GM19467 (cell line): ENCODE measurements around the gene TUBB3.

Experiments used
- ATAC-seq: cut with Tn5 transposase; IDR thresholded peaks from one replicate; pipeline ENCODE4 v1.9.1; 2021; ENCODE audit warnings: mild to moderate bottlenecking, moderate library complexity; ENCODE audit not compliant: unreplicated experiment

TUBB3 gene

DNA sequence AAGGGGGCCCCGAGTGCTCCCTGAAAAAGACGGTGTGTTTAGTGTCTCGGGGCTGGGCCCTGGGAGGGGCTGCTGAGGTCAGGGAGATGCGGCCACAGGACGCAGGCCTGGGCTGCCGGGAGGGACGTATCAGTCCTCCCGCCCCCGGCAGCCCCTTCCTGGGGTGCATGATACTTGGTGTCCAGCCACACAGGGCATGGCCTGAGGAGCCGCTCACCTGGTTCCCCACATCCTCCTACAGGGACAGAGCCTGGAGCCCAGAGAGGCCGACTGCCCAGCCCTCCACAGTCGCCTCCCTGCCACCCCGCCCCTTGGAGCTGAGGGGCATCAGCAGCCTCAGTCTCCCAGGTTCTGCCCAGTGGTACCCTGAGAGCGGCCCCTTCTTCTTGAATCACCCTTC lies 13.4 kb downstream of the TUBB3 start:
- no peak for ATAC-seq

DNA sequence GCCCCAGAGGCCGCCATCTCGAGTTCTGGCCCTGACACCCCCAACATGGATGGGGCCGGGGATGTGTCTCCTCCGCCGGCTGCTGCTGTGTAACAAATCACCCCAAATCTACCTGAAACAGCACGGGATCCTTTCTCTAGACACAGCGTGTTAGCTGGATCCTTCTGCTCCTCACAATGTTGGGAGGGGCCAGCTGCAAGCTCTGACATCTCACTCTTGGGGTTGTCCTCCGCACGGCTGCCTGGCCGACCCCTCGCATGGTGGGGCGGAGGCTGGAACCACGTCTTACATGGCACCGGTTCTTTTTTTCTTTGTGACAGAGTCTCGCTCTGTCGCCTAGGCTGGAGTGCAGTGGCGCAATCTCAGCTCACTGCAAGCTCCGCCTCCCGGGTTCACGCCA lies 13.8 kb downstream of the TUBB3 start:
- no peak for ATAC-seq

DNA sequence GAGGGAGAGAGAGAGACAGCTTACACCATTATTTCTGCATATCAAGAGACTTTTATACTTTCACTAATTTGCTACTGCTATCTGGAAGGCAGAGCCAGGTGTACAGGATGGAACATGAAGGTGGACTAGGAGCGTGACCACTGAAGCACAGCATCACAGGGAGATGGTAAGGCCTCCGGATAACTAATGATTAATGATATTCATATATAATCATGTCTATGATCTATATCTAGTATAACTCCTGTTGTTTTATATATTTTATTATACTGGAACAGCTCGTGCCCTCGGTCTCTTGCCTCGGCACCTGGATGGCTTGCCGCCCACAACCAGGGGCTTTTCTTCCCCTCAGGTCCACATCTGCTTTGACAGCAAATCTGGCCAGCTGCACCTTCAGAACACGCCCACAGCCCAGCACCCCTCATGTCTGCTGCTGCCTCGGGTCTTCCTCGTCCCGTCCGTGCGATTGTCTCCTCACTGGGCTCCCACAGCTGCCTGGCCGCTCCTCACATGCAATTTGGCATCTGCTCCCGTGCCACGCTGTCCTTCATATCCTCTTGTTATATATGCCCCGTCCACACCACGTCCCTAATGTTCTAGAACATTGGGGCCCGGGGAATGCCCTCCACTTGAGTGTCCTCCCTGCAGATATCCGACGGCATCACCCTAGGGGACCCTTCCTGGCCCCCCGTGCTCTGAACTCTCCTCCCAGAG lies 15.2 kb downstream of the TUBB3 start:
- no peak for ATAC-seq

DNA sequence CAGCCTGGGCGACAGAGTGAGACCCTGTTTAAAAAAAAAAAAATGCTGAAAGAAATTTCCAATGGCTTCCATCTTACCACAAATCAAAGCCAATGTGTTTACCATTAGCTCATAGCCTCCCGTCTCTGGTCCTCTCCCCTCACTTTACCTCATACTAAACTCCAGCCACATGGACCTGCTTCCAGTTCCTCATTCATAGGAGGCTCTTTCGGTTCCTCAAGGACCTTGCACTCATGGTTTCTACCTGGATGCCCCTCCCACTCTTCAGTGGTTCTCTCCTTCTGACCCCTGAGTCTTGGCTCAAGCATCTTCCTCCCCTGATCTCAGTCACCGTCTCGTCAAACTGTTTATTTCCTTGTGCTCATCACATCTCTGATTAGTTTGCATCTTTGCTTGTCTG lies 21.6 kb downstream of the TUBB3 start:
- no peak for ATAC-seq

DNA sequence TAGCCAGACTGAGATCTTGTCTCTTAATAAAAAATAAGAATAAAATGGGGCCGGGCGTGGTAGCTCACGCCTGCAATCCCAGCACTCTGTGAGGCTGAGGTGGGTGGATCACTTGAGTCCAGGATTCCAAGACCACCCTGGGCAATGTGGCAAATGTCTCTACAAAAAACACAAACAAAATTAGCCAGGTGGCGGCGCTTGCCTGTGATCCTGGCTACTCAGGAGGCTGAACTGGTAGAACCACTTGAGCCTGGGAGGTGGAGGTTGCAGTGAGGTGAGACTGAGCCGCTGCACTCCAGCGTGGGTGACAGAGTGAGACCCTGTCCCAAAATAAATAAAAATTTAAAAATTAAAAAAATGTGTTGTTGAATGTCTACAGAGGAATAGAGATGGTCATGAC lies 22.5 kb downstream of the TUBB3 start:
- ATAC-seq, result no peak

DNA sequence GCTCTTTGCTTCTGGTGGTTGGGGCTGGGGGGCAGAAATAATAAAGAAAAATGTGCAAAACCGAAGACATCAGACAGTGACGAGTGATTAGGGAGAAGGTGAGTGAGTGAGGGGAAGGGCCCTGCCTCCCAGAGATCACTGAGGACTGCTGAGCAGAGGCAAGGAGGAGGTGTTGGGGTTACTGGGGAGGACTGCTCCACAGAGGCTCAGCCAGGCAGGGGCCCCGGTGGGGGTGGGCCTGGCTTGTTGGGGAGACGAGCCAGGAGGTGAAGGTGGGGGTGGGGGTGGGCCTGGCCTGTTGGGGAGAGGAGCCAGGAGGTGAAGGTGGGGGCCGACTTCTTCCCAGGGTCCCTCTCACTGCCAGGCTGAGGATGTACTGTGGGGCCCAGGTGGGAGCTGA lies 23.4 kb downstream of the TUBB3 start:
- ATAC-seq, result no peak

DNA sequence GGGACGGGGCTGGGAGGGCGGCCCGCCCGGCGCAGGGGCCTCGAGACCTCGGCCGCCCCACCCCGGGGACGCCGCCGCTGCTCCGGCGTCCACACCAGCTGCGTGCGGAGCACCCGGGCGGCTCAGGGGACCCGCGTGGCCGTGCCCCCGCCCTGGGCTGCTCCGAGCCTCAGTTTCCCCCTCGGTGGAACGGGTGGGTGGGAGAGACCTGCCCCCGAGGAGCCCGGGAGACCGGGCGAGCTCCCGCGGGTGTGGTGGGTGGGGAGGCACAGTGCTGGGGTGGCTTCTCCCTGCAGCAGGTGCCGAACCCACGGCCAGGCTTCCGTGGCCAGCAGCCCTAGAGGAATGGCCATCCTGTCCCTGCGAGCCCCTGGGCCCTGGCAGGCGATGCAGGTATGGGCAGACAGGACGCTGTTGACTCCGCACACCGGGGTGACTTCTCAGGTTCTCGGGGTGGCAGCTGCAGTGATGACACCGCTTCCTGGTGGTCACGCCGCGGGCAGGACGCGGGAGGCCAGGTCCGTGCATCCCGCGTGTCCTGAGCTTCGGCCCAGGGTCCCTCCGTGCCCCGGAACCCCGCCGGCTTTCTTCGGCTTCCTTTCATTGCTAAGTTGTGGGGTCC lies 26.1 kb downstream of the TUBB3 start:
- no peak for ATAC-seq

DNA sequence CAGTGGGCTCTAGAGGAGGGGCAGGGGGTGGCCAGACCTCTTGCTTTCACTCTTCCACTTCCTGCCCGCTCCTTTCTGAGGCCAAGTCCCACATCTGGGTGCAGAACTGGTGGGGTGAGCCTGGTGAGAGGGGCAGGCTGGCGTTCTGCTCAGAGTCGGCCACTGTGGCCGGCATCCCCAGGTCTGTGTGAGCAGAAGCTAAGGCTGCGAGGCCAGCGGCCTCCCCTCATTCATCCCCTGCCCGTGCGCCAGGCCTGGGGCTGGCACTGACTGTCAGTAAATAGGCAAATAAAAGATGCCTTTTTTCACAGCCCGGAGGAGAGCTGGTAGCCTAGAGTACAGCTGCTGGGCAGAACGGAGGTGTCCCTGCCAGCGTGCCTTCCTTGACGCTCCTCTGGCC lies 26.6 kb downstream of the TUBB3 start:
- ATAC-seq, result no peak

DNA sequence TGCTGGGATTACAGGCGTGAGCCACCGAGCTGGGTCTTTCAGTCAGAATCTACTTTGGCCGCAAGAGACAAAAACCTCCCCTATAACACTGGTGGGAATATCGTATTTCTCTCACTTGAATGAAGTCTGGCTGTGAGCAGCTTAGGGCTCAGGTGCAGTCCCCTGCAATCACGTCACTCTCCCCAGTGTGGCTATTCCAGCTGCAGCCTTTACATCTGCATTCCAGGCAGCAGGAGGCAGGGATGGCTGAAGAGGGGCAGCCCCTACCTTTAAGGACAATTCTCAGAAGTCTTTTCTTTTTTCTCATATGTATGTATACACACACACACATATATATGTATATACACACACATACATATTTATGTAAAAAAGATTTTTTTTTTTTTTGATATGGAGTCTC lies 28.4 kb downstream of the TUBB3 start:
- ATAC-seq, result no peak

DNA sequence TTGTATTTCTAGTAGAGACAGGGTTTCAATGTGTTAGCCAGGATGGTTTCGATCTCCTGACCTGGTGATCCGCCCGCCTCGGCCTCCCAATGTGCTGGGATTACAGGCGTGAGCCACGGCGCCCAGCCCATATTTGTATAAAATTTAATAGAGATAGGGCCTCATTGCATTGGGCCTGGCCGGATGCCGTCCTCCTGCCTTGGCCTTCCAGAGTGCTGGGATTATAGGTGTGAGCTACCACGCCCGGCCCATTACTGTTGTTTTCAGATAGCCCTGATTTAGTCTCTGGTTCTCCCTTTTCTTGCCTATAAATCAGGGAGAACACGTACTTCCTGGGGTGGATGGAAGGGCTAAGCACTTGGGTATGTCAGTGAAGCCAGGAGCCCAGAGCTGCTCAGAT lies 28.9 kb downstream of the TUBB3 start:
- ATAC-seq, result no peak

DNA sequence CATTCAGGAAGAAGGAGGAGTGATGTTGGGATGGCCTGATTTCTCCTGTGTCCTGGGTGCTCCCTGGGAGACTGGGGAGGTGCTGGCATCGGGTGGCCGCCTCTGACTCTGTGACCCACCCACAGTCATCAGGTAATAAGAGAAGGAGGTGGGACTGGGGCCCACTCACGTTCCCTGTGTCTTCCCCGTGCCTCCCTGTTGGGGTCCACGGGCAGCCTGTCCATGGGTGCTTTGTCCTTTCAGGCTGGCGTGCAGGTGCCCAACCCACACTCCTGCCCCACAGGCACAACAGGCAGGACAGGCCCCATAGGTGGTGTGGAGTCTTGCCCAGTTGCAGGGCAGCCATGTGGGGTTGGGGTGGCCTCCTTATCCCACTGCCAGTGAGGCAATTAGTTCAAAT lies 29.4 kb downstream of the TUBB3 start:
- ATAC-seq, result no peak

DNA sequence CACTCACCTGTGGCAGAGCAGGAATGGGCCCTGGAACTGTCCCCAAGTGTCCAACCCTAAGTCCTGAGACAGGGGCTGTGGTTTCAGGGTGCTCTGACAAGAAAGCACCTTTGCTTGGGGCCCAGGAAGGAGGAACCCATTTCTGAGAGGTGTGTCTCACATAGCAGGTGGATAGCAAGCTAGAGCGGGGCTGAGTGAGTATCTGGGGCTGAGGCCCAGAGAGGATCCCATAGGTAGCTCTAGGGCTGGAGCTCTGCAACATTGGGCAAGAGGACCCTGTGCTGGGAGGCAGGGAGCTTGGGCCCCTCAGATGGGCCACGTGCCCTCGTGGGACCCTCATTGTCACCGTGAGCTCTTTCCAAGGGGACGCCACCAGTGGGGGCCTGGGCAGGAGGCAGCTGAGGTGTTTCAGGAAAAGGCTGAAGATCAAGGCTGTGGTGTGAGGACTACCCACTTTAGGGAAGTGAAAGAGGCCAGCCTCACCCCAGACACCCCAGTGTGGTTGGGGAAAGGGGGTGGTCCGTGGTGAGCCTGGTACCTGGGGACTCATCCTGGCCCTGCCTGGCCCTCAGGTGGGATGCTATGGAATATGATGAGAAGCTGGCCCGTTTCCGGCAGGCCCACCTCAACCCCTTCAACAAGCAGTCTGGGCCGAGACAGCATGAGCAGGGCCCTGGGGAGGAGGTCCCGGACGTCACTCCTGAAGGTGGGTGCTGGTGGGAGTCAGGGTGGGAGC lies 30.7 kb downstream of the TUBB3 start:
- peak; percentile 50 for ATAC-seq

DNA sequence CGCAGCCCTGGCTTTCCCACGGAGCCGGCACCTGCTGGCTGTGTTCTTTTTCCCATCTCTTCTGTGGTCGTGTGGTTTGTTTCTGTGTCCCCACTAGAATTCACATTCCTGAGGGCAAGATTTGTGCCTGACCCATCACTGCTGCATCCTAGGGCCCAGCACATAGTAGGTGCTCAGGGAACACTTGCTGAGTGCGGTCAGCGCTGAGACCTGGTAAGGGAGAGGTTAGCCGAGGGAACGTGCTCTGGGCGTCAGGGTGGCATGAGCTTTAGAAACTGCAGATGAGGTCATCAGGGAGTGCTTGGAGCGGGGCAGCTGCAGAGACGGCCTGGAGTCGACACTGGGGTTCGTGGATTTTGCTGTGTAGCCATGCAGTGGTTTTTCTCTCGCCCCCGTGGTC lies 31.3 kb downstream of the TUBB3 start:
- ATAC-seq, result no peak

DNA sequence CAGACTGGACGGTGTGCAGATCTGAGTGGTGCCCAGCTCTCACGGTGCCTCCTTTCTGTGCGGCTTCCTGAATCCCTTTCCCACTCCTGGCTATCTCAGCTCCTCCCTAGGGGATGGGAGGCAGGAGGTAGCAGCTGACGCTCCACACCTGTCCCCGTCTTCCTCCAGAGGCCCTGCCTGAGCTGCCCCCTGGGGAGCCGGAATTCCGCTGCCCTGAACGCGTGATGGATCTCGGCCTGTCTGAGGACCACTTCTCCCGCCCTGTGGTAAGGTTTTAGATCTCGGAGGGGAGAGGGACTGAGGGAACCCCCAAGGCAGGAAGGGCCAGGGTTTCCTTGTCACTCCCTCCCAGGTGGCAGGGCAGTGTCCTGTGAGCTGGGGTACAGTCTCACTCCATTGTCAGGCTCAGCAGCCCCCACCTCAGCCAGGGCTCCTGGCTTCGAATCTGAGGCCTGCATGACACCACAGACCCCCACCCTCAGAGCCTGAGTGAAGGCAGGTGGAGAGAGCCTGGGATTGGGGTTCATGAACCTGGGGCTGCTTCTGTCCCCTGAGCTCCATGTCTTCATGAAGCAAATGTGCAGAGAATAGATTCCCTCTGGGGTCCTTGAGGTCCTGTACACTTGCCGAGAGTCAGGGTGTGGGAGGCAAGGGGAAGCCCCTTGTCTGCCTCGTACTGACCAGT lies 32.0 kb downstream of the TUBB3 start:
- ATAC-seq, result no peak

DNA sequence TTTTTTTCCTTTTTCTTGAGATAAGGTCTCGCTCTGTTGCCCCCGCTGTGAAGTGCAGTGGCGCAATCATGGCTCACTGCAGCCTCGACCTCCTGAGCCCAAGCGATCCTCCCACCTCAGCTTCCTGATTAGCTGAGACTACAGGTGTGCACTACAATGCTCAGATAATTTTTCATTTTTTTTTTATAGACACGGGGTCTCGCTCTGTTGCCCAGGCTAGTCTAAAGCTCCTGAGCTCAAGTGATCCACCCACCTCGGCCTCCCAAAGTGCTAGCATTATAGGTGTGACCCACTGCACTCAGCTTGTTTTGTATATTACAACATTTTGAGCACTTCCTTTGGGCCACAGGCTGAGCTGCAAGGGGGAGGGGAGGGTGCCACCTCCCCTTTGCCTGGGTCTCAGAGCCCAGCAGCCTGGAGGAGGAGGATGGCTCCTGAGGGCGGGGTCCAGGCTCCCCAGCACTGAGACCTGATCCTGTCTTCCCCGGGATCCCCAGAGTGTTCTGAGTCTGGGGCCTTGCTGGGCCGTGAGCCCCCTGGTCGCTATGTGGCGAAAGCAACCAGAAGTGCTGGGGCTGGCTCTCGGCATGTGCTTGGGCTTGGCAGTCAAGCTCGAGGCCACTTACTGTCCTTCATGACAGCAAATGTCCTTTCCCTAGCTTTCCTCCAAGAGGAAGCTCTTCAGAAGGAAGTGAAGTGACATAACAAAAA lies 33.5 kb downstream of the TUBB3 start:
- no peak for ATAC-seq

DNA sequence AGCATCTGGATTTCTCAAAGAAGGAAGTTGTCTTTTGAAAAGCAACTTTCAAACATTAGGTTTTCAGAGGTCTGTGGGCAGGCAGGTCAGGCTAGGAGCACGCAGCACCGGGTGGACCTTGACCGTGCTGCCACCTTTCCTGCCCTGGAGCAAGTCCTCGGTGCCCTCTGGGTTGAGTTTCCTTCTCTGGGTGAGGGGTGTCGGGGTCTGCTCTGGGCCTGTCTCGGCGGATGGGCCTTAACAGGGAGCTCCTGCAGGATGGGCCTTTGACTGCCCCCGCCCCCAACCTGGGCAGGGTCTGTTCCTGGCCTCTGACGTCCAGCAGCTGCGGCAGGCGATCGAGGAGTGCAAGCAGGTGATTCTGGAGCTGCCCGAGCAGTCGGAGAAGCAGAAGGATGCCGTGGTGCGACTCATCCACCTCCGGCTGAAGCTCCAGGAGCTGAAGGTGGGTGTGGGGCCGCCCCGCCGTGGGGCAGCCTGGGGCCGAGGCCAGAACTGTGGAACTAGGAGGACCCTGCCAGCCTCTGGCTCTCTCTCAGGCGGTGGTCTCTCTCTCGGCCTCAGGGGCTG lies 34.2 kb downstream of the TUBB3 start:
- ATAC-seq, result no peak

DNA sequence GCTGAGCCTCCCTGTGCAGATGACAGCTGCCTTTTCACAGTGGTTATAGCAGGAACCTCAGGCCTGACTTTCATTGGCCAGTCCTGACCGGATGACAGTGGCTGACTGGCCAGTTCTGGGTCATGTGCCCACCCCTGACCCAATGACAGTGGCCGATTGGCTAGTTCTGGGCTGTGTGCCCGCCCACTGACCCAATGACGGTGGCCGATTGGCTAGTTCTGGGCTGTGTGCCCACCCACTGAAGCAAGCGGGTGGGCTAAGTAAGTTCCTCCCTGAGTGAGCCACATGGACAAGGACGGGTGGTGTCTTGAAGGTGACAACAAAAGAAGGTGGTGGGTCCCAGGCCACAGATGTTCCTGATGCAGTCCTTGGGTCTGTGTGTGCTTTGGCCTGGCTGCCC lies 34.9 kb downstream of the TUBB3 start:
- ATAC-seq, result no peak

DNA sequence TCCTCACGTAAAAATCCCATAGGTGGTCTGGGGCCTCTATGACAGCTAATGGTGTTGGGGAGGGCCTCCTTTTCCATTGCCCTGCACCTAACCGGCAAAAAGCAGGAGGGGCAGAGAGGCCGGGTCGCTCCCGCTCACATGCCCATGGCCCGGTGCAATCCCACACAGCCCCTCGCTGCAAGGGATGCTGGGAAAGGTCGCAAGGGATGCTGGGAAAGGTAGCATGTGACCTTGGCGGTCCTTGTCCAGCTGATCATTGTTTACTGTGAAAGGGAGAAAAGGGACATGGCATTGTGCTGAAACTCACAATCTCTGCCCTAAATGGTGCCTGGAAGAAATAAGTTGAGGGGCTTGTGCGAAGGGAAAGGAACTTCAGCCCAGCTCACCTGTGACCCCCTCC lies 35.5 kb downstream of the TUBB3 start:
- no peak for ATAC-seq

DNA sequence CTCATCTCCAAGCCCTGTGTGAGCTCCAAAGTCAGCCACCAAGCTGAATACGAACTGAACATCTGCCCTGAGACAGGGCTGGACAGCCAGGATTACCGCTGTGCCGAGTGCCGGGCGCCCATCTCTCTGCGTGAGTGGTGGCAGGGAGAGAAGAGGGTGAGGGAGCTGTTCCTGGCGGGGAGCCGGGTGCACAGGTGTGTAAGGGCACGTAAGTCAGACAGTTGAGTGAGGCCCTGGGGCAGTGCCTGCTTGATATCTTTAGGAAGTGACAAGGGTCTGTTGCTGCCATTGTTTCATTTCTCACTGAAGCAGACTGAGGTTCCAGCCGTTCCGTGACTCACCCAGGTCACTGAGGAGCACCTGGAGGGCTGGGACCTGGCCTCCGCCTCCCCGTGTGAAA lies 37.8 kb downstream of the TUBB3 start:
- ATAC-seq, result no peak

DNA sequence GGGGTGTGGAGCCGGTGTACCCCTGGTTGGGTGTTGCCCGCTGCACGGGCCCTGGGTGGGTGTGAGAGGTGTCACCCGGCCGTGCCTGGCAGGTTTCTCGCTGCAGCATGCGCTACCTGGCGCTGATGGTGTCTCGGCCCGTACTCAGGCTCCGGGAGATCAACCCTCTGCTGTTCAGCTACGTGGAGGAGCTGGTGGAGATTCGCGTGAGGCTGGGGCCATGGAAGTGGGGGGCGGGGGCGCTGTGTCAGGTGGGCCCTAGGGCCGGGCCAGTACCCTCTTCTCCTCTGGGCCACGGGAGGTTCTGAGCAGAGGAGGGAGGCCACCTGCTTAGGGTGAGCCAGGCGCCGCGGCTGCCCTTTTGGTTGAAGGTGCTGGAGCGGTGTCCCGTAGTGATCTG lies 38.8 kb downstream of the TUBB3 start:
- ATAC-seq, result no peak
